GM12865 (cell line): ENCODE measurements around the gene NBEA.

Source experiments
- DNase-seq: peaks from one replicate; pipeline ENCODE4 v3.0.0; 2010; ENCODE audit warnings: low read depth
- H3K4me3 ChIP-seq: 2 replicates; pipeline ENCODE4 v1.5.1; 2011; ENCODE audit warnings: mild to moderate bottlenecking, low read depth, low read length, control low read depth
- TF ChIP-seq, protein P1 (sequence below): IDR thresholded peaks from 2 replicates; pipeline ENCODE4 v1.5.1; 2011; ENCODE audit warnings: low read length, control low read depth, low read depth, inconsistent platforms; ENCODE audit not compliant: insufficient read depth; ENCODE audit errors: missing control alignments

The NBEA gene

GRCh38 chr13:35714588-35715377 is 772.7 kb downstream of the NBEA start:
- TF ChIP-seq, protein P1, sequence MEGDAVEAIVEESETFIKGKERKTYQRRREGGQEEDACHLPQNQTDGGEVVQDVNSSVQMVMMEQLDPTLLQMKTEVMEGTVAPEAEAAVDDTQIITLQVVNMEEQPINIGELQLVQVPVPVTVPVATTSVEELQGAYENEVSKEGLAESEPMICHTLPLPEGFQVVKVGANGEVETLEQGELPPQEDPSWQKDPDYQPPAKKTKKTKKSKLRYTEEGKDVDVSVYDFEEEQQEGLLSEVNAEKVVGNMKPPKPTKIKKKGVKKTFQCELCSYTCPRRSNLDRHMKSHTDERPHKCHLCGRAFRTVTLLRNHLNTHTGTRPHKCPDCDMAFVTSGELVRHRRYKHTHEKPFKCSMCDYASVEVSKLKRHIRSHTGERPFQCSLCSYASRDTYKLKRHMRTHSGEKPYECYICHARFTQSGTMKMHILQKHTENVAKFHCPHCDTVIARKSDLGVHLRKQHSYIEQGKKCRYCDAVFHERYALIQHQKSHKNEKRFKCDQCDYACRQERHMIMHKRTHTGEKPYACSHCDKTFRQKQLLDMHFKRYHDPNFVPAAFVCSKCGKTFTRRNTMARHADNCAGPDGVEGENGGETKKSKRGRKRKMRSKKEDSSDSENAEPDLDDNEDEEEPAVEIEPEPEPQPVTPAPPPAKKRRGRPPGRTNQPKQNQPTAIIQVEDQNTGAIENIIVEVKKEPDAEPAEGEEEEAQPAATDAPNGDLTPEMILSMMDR: no peak

GRCh38 chr13:35716186-35716585 is 774.1 kb downstream of the NBEA start:
- TF ChIP-seq, protein P1: no peak
- H3K4me3 ChIP-seq: no peak overlapping the region

More at GRCh38 chr13:35714588-35715377, 772.7 kb downstream of the NBEA start:
- DNase-seq: no peak
- no peak overlapping the region for H3K4me3 ChIP-seq

GRCh38 chr13:35716729-35717128 is 774.7 kb downstream of the NBEA start:
- H3K4me3 ChIP-seq: no peak overlapping the region
- no peak for DNase-seq
- TF ChIP-seq, protein P1: no peak

More at GRCh38 chr13:35716186-35716585, 774.1 kb downstream of the NBEA start:
- peak; percentile 8 for DNase-seq

DNA sequence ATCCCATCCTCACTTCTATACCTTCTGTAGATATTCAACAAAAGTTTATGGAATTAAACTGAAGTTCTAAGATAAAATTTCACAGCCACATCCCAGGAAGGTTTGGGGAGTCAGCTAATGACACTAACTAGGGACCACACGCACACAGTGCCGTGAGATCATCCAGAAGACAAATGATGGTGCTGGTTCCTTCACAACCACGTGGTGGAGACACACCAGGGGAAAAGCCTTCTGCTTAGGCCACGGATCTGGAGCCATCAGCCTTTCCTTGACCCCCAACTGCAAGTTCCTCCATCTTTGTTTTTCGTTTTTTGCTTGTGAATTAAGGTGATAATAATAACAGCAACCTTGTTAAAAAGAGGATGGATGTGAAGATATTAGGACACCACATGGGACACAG is 776.0 kb downstream of the NBEA start:
- TF ChIP-seq, protein P1: no peak
- no peak for DNase-seq
- no peak overlapping the region for H3K4me3 ChIP-seq

- TF ChIP-seq, protein P1: no peak
- DNase-seq: no peak
- no peak overlapping the region for H3K4me3 ChIP-seq
These were observed 778.2 kb downstream of the NBEA start for GRCh38 chr13:35720290-35720689.

DNA sequence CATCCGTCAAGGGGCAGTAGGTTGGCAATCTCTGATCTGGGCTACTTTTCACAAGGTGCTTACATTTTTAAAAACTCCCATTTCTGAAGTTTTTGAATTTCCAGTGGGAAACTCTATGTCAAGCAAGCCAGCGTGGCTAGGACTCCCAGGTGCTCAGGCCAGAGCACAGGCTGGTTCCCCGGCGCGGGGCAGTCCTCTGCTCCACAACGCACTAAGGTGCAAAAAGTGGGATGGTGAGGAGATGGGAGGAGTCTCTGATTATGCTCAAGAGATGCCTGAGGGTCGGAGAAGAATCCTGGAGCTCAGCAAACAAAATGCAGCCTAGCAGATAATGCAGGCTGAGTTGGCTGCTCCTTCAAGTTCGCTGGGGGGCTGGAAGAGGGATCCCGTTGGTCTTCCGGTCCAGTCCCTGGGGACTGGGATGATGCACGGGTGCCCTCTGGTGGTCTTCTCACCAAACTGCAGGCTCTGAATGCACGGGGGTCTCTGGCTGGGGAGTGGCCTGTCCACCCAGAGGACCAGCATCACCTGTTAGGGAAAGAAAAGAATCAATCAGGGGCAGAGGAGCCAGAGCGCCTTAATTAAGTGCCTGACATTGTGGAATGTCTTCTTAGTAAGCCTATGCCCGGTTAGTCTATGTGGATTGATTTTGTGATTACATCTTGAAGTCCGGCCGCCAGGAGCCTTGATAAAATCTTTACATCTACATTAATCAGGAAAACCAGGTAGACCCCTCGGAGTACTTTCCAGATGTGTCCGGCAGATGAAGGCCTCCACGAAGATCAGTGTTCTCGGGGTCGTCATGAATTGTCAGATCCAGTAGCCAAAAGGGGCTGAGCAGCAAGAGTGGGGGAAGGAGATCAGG is 778.9 kb downstream of the NBEA start:
- peak; percentile 50 for DNase-seq
- no peak overlapping the region for H3K4me3 ChIP-seq
- TF ChIP-seq, protein P1: peak; percentile 87
